K562 (cell line): Measurements from ENCODE around the gene ROBO1. TPM values are rescaled to one million over a fixed set of nuclear protein-coding genes. Genes with fewer than 3 reads are reported as not detected.

Experiments used
- ATAC-seq: fragments of 200-7000 bp; cut with Tn5 transposase; 3 replicates; pipeline ENCODE4 v1.9.1; 2020; ENCODE audit warnings: moderate library complexity
- BruUV-seq: library from RNA; stranded (reverse); fragments of 400-500 nt; replicated peaks from 2 replicates; lab custom pipeline; 2021; lab: Mats Ljungman, UMichigan
- CTCF ChIA-PET: fragments of 300-600 bp; formaldehyde crosslinking; extraction: SDS; loops from one replicate; lab custom pipeline; 2021; ENCODE audit warnings: low intra/inter-chr PET ratio; lab: Yijun Ruan, JAX
- POLR2A ChIA-PET: fragments of 300-600, 350-650 bp; sonication (Branson Sonifier 250); formaldehyde crosslinking; extraction: SDS; loops from one replicate; lab custom pipeline; 2021; ENCODE audit warnings: antibody characterized with exemption, inconsistent platforms; lab: Yijun Ruan, JAX
- DNase-seq, 4 experiments: peaks; one replicate each; pipeline versions ENCODE4 v3.0.0 to v3.0.0-alpha.2; 2011 to 2018; ENCODE audit warnings: low spot score in 3 of 4, mixed read lengths in 3 of 4; ENCODE audit errors: extremely low read depth in 1 of 4
- FAIRE-seq: peaks from 2 replicates; lab custom pipeline; 2011; peaks lifted over from hg19 to GRCh38; lab: Jason Lieb, UNC
- H2AFZ ChIP-seq: 2 replicates; pipeline ENCODE4 v1.6.0; 2011; ENCODE audit warnings: low read depth, low read length, control low read depth, inconsistent platforms
- H3K27ac ChIP-seq: fragments of 200-600 bp; 3 replicates; pipeline ENCODE4 v1.8.0; 2011; ENCODE audit warnings: low read depth, mild to moderate bottlenecking, control low read depth, inconsistent platforms, low read length, moderate library complexity, mixed read lengths; ENCODE audit errors: extremely low read depth
- H3K27me3 ChIP-seq, 2 experiments: fragments of 300-600 bp in 1 of 2; 2 replicates in 1 of 2; 3 replicates in 1 of 2; pipeline versions ENCODE4 v1.6.0 to v1.8.0; 2011; ENCODE audit warnings: inconsistent platforms in 2 of 2, low read length in 2 of 2, mild to moderate bottlenecking in 1 of 2, mixed read lengths in 1 of 2, moderate library complexity in 1 of 2; ENCODE audit not compliant: control insufficient read depth in 2 of 2, insufficient read depth in 2 of 2
- H3K36me3 ChIP-seq: fragments of 300-600 bp; 3 replicates; pipeline ENCODE4 v1.8.0; 2011; ENCODE audit warnings: mild to moderate bottlenecking, low read length, inconsistent platforms; ENCODE audit not compliant: control insufficient read depth, insufficient read depth
- H3K4me1 ChIP-seq, 2 experiments: fragments of 200-600 bp in 1 of 2; replicated peaks in 1 of 2; 2 replicates in 1 of 2; 3 replicates in 1 of 2; pipeline versions ENCODE4 v1.5.1 to v1.8.0; 2011; ENCODE audit warnings: inconsistent platforms in 2 of 2, low read length in 2 of 2, mild to moderate bottlenecking in 1 of 2, mixed read lengths in 1 of 2, moderate library complexity in 1 of 2; ENCODE audit not compliant: control insufficient read depth in 2 of 2, insufficient read depth in 2 of 2
- H3K4me2 ChIP-seq: 2 replicates; pipeline ENCODE4 v1.6.1; 2011; ENCODE audit warnings: low read length, control low read depth, inconsistent platforms, mixed read lengths; ENCODE audit not compliant: insufficient read depth
- H3K4me3 ChIP-seq: fragments of 200-600 bp; sonication (generic), shearing (Covaris generic); 2 replicates; pipeline ENCODE4 v1.5.1; 2016; ENCODE audit warnings: control low read depth, inconsistent platforms
- H3K79me2 ChIP-seq: fragments of 200-600 bp; 3 replicates; pipeline ENCODE4 v1.8.0; 2011; ENCODE audit warnings: low read length, inconsistent platforms; ENCODE audit not compliant: control insufficient read depth, insufficient read depth
- H3K9ac ChIP-seq, 2 experiments: 2 replicates each; pipeline versions ENCODE4 v1.6.0 to v1.6.1; 2011; ENCODE audit warnings: low read depth in 2 of 2, low read length in 2 of 2, control low read depth in 1 of 2, inconsistent platforms in 1 of 2, mild to moderate bottlenecking in 1 of 2, mixed read lengths in 1 of 2; ENCODE audit not compliant: insufficient read depth in 1 of 2
- H3K9me1 ChIP-seq: one replicate; pipeline ENCODE4 v1.6.0; 2011; ENCODE audit warnings: inconsistent platforms, mild to moderate bottlenecking, low read length, moderate library complexity; ENCODE audit not compliant: control insufficient read depth, insufficient read depth
- H3K9me3 ChIP-seq: replicated peaks from 2 replicates; pipeline ENCODE4 v1.5.1; 2011; ENCODE audit warnings: low read depth, low read length, inconsistent platforms; ENCODE audit not compliant: control insufficient read depth, insufficient read depth
- H4K20me1 ChIP-seq: replicated peaks from 2 replicates; pipeline ENCODE4 v1.6.1; 2011; ENCODE audit warnings: low read length, inconsistent platforms, mixed read lengths; ENCODE audit not compliant: control insufficient read depth, insufficient read depth
- HMG20A ChIP-seq: fragments of 450-650 bp; formaldehyde crosslinking; conservative IDR thresholded peaks from 2 replicates; pipeline ENCODE4 v1.4.0; 2020; ENCODE audit warnings: mild to moderate bottlenecking, mixed read lengths
- MTF1 ChIP-seq: fragments of 250-450 bp; sonication (Bioruptor Pico); IDR thresholded peaks from 2 replicates; pipeline ENCODE4 v1.9.0; 2021; ENCODE audit warnings: moderate library complexity, mild to moderate bottlenecking, inconsistent platforms, borderline replicate concordance
- WGBS: fragments of 100-300 bp; shearing (Covaris generic); methylation state at CpG from one replicate; pipeline ENCODE4 v1.1.6; 2016; ENCODE audit warnings: low coverage, mixed read lengths; ENCODE audit not compliant: insufficient coverage; ENCODE audit errors: missing lambda C conversion rate; 5-methylcytosine and 5-hydroxymethylcytosine counted together
- in situ Hi-C: fragments of 300-500 bp; cut with MboI; formaldehyde crosslinking; loops from 4 replicates; pipeline ENCODE4 v1.15.0; 2018; ENCODE audit warnings: inconsistent platforms, mixed read lengths
- intact Hi-C: fragments of 100-400 bp; cut with micrococcal nuclease; formaldehyde crosslinking; loops from 2 replicates; pipeline ENCODE4 v1.14.2; 2022
- polyA plus RNA-seq, 8 experiments: library from polyadenylated mRNA; depleted of rRNA in 4 of 8; stranded (reverse) in 5 of 8; unstranded in 3 of 8; fragments of >200 nt; fragmentation: Nextera tagmentation in 2 of 8; fragmentation: Illumina TruSeq in 1 of 8; extraction: Ambion mirVana in 2 of 8; extraction: Trizol in 1 of 8; gene quantifications; 2 replicates each; pipeline versions ENCODE4 v1.2.1 to v1.2.3, GENCODE V29; 2011 to 2014; ENCODE audit warnings: inconsistent platforms in 1 of 8, missing spikeins in 1 of 8
- total RNA-seq, 7 experiments: library from RNA; depleted of rRNA in 6 of 7; stranded (reverse); fragments of >200 nt in 6 of 7; fragmentation: Illumina TruSeq in 2 of 7; extraction: Trizol in 2 of 7; gene quantifications; 2 replicates each; pipeline versions ENCODE4 v1.2.1 to v1.2.3, GENCODE V29; 2011 to 2021; ENCODE audit warnings: low replicate concordance in 1 of 7
- TF ChIP-seq, protein P1 (sequence below): fragments of 250-450 bp; sonication (Bioruptor Pico); IDR thresholded peaks from 2 replicates; pipeline ENCODE4 v1.8.0; 2021; ENCODE audit warnings: mild to moderate bottlenecking, moderate library complexity
- TF ChIP-seq, protein P2 (sequence below): fragments of 200-400 bp; formaldehyde crosslinking; IDR thresholded peaks from 2 replicates; pipeline ENCODE4 v1.6.1; 2017; ENCODE audit warnings: mild to moderate bottlenecking, low read depth, low read length, moderate library complexity
- TF ChIP-seq, protein P3 (sequence below): fragments of 450-650 bp; IDR thresholded peaks from 2 replicates; pipeline ENCODE4 v1.6.1; 2016; ENCODE audit warnings: mild to moderate bottlenecking, moderate library complexity

The ROBO1 gene
- total and polyA plus RNA-seq, 9 of the 15 experiments (the other 6 are each of a cell fraction or from before 2014, with no cell fraction given), result 0.01 to 0.53 (median 0.17) TPM; not detected in 5

DNA sequence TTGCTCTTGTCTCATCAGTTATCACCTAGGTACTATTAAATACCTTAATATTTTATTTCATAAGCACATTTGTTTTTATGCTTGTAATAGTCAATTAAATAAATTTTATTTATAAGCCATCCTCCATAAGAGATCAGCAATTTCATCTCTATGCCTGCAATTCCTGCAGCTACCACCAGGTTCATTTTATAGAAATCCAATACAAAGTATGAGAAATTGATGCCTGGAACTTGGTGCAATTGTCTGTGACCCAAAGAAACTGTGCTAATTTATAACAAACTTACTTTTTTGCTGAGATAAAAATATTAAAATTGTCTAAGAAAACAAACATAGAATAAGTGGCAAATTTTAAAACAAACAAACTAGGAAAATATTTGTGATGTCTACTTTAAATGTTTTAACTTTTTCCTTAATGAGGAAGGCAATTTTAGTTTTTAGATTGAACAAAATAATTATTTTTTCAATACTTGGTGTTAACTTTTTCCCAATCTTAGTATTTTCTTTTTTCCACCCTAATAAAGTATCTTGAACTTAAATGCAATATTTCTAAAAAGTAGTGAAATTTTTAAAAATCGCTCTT lies 1026.6 kb downstream of the ROBO1 start:
- CTCF ChIA-PET, result no interaction called here
- no peak for FAIRE-seq
- in situ Hi-C loops, result no loop called here
- TF ChIP-seq, protein P1, sequence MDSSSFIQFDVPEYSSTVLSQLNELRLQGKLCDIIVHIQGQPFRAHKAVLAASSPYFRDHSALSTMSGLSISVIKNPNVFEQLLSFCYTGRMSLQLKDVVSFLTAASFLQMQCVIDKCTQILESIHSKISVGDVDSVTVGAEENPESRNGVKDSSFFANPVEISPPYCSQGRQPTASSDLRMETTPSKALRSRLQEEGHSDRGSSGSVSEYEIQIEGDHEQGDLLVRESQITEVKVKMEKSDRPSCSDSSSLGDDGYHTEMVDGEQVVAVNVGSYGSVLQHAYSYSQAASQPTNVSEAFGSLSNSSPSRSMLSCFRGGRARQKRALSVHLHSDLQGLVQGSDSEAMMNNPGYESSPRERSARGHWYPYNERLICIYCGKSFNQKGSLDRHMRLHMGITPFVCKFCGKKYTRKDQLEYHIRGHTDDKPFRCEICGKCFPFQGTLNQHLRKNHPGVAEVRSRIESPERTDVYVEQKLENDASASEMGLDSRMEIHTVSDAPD, result no peak
- TF ChIP-seq, protein P2, sequence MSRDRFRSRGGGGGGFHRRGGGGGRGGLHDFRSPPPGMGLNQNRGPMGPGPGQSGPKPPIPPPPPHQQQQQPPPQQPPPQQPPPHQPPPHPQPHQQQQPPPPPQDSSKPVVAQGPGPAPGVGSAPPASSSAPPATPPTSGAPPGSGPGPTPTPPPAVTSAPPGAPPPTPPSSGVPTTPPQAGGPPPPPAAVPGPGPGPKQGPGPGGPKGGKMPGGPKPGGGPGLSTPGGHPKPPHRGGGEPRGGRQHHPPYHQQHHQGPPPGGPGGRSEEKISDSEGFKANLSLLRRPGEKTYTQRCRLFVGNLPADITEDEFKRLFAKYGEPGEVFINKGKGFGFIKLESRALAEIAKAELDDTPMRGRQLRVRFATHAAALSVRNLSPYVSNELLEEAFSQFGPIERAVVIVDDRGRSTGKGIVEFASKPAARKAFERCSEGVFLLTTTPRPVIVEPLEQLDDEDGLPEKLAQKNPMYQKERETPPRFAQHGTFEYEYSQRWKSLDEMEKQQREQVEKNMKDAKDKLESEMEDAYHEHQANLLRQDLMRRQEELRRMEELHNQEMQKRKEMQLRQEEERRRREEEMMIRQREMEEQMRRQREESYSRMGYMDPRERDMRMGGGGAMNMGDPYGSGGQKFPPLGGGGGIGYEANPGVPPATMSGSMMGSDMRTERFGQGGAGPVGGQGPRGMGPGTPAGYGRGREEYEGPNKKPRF, result no peak
- no peak for TF ChIP-seq HMG20A (CRISPR knock-in tag)
- no peak for TF ChIP-seq MTF1 (CRISPR knock-in tag)
- TF ChIP-seq, protein P3, sequence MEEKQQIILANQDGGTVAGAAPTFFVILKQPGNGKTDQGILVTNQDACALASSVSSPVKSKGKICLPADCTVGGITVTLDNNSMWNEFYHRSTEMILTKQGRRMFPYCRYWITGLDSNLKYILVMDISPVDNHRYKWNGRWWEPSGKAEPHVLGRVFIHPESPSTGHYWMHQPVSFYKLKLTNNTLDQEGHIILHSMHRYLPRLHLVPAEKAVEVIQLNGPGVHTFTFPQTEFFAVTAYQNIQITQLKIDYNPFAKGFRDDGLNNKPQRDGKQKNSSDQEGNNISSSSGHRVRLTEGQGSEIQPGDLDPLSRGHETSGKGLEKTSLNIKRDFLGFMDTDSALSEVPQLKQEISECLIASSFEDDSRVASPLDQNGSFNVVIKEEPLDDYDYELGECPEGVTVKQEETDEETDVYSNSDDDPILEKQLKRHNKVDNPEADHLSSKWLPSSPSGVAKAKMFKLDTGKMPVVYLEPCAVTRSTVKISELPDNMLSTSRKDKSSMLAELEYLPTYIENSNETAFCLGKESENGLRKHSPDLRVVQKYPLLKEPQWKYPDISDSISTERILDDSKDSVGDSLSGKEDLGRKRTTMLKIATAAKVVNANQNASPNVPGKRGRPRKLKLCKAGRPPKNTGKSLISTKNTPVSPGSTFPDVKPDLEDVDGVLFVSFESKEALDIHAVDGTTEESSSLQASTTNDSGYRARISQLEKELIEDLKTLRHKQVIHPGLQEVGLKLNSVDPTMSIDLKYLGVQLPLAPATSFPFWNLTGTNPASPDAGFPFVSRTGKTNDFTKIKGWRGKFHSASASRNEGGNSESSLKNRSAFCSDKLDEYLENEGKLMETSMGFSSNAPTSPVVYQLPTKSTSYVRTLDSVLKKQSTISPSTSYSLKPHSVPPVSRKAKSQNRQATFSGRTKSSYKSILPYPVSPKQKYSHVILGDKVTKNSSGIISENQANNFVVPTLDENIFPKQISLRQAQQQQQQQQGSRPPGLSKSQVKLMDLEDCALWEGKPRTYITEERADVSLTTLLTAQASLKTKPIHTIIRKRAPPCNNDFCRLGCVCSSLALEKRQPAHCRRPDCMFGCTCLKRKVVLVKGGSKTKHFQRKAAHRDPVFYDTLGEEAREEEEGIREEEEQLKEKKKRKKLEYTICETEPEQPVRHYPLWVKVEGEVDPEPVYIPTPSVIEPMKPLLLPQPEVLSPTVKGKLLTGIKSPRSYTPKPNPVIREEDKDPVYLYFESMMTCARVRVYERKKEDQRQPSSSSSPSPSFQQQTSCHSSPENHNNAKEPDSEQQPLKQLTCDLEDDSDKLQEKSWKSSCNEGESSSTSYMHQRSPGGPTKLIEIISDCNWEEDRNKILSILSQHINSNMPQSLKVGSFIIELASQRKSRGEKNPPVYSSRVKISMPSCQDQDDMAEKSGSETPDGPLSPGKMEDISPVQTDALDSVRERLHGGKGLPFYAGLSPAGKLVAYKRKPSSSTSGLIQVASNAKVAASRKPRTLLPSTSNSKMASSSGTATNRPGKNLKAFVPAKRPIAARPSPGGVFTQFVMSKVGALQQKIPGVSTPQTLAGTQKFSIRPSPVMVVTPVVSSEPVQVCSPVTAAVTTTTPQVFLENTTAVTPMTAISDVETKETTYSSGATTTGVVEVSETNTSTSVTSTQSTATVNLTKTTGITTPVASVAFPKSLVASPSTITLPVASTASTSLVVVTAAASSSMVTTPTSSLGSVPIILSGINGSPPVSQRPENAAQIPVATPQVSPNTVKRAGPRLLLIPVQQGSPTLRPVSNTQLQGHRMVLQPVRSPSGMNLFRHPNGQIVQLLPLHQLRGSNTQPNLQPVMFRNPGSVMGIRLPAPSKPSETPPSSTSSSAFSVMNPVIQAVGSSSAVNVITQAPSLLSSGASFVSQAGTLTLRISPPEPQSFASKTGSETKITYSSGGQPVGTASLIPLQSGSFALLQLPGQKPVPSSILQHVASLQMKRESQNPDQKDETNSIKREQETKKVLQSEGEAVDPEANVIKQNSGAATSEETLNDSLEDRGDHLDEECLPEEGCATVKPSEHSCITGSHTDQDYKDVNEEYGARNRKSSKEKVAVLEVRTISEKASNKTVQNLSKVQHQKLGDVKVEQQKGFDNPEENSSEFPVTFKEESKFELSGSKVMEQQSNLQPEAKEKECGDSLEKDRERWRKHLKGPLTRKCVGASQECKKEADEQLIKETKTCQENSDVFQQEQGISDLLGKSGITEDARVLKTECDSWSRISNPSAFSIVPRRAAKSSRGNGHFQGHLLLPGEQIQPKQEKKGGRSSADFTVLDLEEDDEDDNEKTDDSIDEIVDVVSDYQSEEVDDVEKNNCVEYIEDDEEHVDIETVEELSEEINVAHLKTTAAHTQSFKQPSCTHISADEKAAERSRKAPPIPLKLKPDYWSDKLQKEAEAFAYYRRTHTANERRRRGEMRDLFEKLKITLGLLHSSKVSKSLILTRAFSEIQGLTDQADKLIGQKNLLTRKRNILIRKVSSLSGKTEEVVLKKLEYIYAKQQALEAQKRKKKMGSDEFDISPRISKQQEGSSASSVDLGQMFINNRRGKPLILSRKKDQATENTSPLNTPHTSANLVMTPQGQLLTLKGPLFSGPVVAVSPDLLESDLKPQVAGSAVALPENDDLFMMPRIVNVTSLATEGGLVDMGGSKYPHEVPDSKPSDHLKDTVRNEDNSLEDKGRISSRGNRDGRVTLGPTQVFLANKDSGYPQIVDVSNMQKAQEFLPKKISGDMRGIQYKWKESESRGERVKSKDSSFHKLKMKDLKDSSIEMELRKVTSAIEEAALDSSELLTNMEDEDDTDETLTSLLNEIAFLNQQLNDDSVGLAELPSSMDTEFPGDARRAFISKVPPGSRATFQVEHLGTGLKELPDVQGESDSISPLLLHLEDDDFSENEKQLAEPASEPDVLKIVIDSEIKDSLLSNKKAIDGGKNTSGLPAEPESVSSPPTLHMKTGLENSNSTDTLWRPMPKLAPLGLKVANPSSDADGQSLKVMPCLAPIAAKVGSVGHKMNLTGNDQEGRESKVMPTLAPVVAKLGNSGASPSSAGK, result no peak

More for the DNA sequence above, 1026.6 kb downstream of the ROBO1 start:
- POLR2A ChIA-PET, result no interaction called here
- no TSS peak for BruUV-seq
- WGBS, result 0% methylated on average over 1 of the region's 1 CpG
- no peaks in the 10 kb centered on the region for H3K9me1 ChIP-seq
- no peaks in the 10 kb centered on the region; a peak in 1 of 5 replicates for H3K4me1 ChIP-seq
- no peak overlapping the region for H3K4me3 ChIP-seq
- H3K27me3 ChIP-seq, result no peaks in the 10 kb centered on the region
- no peak overlapping the region for H3K4me2 ChIP-seq
- DNase-seq, result peak in 3 of 4 experiments; percentile 0 to 9 (median 7)
- H2AFZ ChIP-seq, result no peak overlapping the region
- H3K9me3 ChIP-seq, result no peaks in the 10 kb centered on the region
- no peak overlapping the region for H3K27ac ChIP-seq
- H3K36me3 ChIP-seq, result no peaks in the 10 kb centered on the region
- H3K9ac ChIP-seq, result no peak overlapping the region
- H4K20me1 ChIP-seq, result no peaks in the 10 kb centered on the region
- no peak for ATAC-seq
- H3K79me2 ChIP-seq, result no peaks in the 10 kb centered on the region
- intact Hi-C loops, result no loop called here
